ENCODE data around the gene SLC30A1. TPM values are rescaled to one million over a fixed set of nuclear protein-coding genes. Genes with fewer than 3 reads are reported as not detected.
"Not testable (repeated sequence)": the region's sequence is repeated elsewhere in the genome, so short reads cannot be mapped to it uniquely, and the experiment has no call there.

The SLC30A1 gene
- total and polyA plus RNA-seq, 7 donors, result 0.35 to 5.2 (median 1.8) TPM

GRCh38 chr1:211571998-211572397, 7.0 kb downstream of the SLC30A1 start:
- peaks cover 13% of the 10 kb centered on the region for H3K4me1 ChIP-seq
- 68 to 75% (median 72%) methylated on average over 2 of the region's 2 CpGs for whole genome bisulfite sequencing, 3 donors
- no peak for TF ChIP-seq CTCF (IDR thresholded peaks at IDR 0.05)
- peaks cover 0 to 21% of the 10 kb centered on the region in 2 donors for H3K36me3 ChIP-seq (ENCODE audit: insufficient read depth in 1 of 2, low read depth in 1 of 2)
- H3K4me3 ChIP-seq, result no peak overlapping the region
- intact Hi-C loops (cut with DNase I), result no loop called here
- H3K9me3 ChIP-seq, result no peaks in the 10 kb centered on the region
- no peak for DNase-seq
- no peak for ATAC-seq
- H3K27ac ChIP-seq, result no peak overlapping the region
- no peaks in the 10 kb centered on the region for H3K27me3 ChIP-seq (ENCODE audit: insufficient read depth in 3 of 3, low read length in 2 of 3)

GRCh38 chr1:211570378-211570777, 8.6 kb downstream of the SLC30A1 start:
- H3K27me3 ChIP-seq (ENCODE audit: insufficient read depth in 3 of 3, low read length in 2 of 3); H3K9me3 ChIP-seq; H3K4me3 ChIP-seq; intact Hi-C loops (cut with DNase I); H3K4me1 ChIP-seq; ATAC-seq; DNase-seq; H3K27ac ChIP-seq: not testable (repeated sequence)
- WGBS, 3 donors, result 77 to 97% (median 80%) methylated on average over 1 of the region's 1 CpG
- peaks cover 0 to 12% of the 10 kb centered on the region in 2 donors for H3K36me3 ChIP-seq (ENCODE audit: insufficient read depth in 1 of 2, low read depth in 1 of 2)

- H3K27ac ChIP-seq, result no peak overlapping the region
- H3K9me3 ChIP-seq, result no peaks in the 10 kb centered on the region
- H3K4me1 ChIP-seq, result no peaks in the 10 kb centered on the region
- H3K27me3 ChIP-seq (ENCODE audit: insufficient read depth in 3 of 3, low read length in 2 of 3), result no peaks in the 10 kb centered on the region
- intact Hi-C loops (cut with DNase I), result no loop called here
- ATAC-seq (no peak), DNase-seq (no peak)
- H3K36me3 ChIP-seq (ENCODE audit: insufficient read depth in 1 of 2, low read depth in 1 of 2), result no peaks in the 10 kb centered on the region
- H3K4me3 ChIP-seq, result no peak overlapping the region
- 70 to 83% (median 72%) methylated on average over 5 of the region's 5 CpGs for WGBS, 3 donors
- TF ChIP-seq CTCF (IDR thresholded peaks at IDR 0.05), result no peak
Measured at GRCh38 chr1:211566431-211567025, 12.4 kb downstream of the SLC30A1 start.

GRCh38 chr1:211564084-211564483, 14.9 kb downstream of the SLC30A1 start:
- 94 to 98% (median 97%) methylated on average over 3 of the region's 3 CpGs for WGBS, 3 donors
- H3K27ac ChIP-seq, result no peak overlapping the region
- no peaks in the 10 kb centered on the region for H3K9me3 ChIP-seq
- no peak overlapping the region for H3K4me3 ChIP-seq
- ATAC-seq (no peak), DNase-seq (no peak)
- no peaks in the 10 kb centered on the region for H3K27me3 ChIP-seq (ENCODE audit: insufficient read depth in 3 of 3, low read length in 2 of 3)
- H3K4me1 ChIP-seq, result no peaks in the 10 kb centered on the region
- H3K36me3 ChIP-seq (ENCODE audit: insufficient read depth in 1 of 2, low read depth in 1 of 2), result no peaks in the 10 kb centered on the region
- TF ChIP-seq CTCF (IDR thresholded peaks at IDR 0.05), result no peak
- intact Hi-C loops (cut with DNase I), result no loop called here

GRCh38 chr1:211559222-211560010, 19.5 kb downstream of the SLC30A1 start:
- H3K4me1 ChIP-seq, result no peaks in the 10 kb centered on the region
- no peak overlapping the region for H3K4me3 ChIP-seq
- no peaks in the 10 kb centered on the region for H3K27me3 ChIP-seq (ENCODE audit: insufficient read depth in 3 of 3, low read length in 2 of 3)
- intact Hi-C loops (cut with DNase I), result no loop called here
- no peak for DNase-seq
- no peak overlapping the region for H3K27ac ChIP-seq
- no peaks in the 10 kb centered on the region for H3K9me3 ChIP-seq
- TF ChIP-seq CTCF (IDR thresholded peaks at IDR 0.05), result no peak
- WGBS, 3 donors, result 59 to 68% (median 62%) methylated on average over 9 of the region's 9 CpGs
- ATAC-seq, result no peak
- H3K36me3 ChIP-seq (ENCODE audit: insufficient read depth in 1 of 2, low read depth in 1 of 2), result no peaks in the 10 kb centered on the region
